Immature natural killer cell (primary cell): ENCODE results near the gene SIL1. TPM values are rescaled to one million over a fixed set of nuclear protein-coding genes. Genes with fewer than 3 reads are reported as not detected.
"Not testable (repeated sequence)": the region's sequence is repeated elsewhere in the genome, so short reads cannot be mapped to it uniquely, and the experiment has no call there.

Source experiments
- DNase-seq, 3 donors: peaks; one replicate each; pipeline ENCODE4 v3.0.0; 2022; ENCODE audit warnings: mixed read lengths in 1 of 3
- H3K27ac Mint-ChIP-seq, 6 donors: one replicate each; pipeline ENCODE4 v1.8.0; 2020; ENCODE audit warnings: mixed read lengths in 6 of 6, mild to moderate bottlenecking in 5 of 6, inconsistent platforms in 4 of 6, moderate library complexity in 3 of 6
- H3K27me3 Mint-ChIP-seq, 3 donors: one replicate each; pipeline ENCODE4 v1.8.0; 2020 to 2021; ENCODE audit warnings: low read depth in 3 of 3, mild to moderate bottlenecking in 3 of 3, mixed read lengths in 3 of 3, moderate library complexity in 3 of 3, inconsistent platforms in 1 of 3
- H3K36me3 Mint-ChIP-seq, 3 donors: one replicate each; pipeline ENCODE4 v1.8.0; 2020; ENCODE audit warnings: mixed read lengths in 3 of 3, inconsistent platforms in 2 of 3, mild to moderate bottlenecking in 2 of 3
- H3K4me1 Mint-ChIP-seq, 2 donors: one replicate each; pipeline ENCODE4 v1.8.0; 2020; ENCODE audit warnings: inconsistent platforms in 2 of 2, mild to moderate bottlenecking in 2 of 2, mixed read lengths in 2 of 2, moderate library complexity in 1 of 2
- H3K4me3 Mint-ChIP-seq, 5 donors: one replicate each; pipeline ENCODE4 v1.8.0; 2020; ENCODE audit warnings: mild to moderate bottlenecking in 5 of 5, mixed read lengths in 5 of 5, inconsistent platforms in 3 of 5, moderate library complexity in 3 of 5
- H3K9me3 Mint-ChIP-seq, 6 donors: one replicate each; pipeline ENCODE4 v1.8.0; 2020; ENCODE audit warnings: mild to moderate bottlenecking in 6 of 6, mixed read lengths in 6 of 6, inconsistent platforms in 4 of 6, moderate library complexity in 3 of 6
- polyA plus RNA-seq, 3 donors: library from polyadenylated mRNA; unstranded; fragments of 300-500 nt; fragmentation: Illumina TruSeq; gene quantifications; one replicate each; pipeline ENCODE4 v1.2.3, GENCODE V29; 2021

The SIL1 gene
- polyA plus RNA-seq, 3 donors from 2014 or later = 22.0 to 22.7 (median 22.1) TPM

DNA sequence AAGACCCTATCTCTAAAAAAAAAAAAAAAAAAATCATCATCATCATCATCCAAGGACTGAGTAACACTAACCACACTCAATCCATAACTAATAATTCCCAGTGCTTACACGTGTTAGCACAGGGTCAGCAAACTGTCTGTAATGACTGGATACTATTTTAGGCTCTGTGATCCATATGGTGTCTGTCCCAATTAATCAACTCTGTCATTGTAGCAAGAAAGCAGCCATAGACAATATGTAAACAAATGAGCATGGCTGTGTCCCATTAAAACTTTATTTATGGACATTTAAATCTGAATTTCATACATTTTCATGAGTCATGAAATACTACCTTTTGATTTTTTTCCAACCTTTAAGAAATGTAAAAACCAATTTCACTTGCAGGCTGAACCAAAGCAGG lies 148.4 kb downstream of the SIL1 start:
- no peaks in the 10 kb centered on the region for H3K27me3 Mint-ChIP-seq
- no peak overlapping the region for H3K4me3 Mint-ChIP-seq

DNA sequence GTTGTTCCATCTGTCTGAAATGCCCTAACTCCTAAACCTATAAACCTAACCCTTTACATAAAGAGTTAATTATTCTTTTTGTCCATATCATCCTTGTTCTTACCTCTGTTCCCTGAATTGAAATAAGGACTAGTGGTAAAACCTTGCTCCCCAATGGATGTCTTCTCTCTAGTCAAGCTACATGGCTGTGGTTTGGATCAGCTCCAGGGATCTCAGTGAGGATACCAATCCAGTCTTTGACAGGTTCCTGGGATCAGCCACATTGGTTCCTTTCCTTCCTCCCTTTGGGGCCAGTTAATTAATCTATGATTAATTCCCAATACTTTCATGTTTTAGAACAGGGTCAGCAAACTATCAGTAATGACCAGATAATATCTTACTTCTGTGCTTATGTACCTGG lies 151.6 kb downstream of the SIL1 start:
- Mint-ChIP-seq H3K27ac (no peak overlapping the region), H3K36me3 (peaks cover 3 to 12% (median 4%) of the 10 kb centered on the region in 3 donors), H3K27me3 (no peaks in the 10 kb centered on the region), H3K4me3 (no peak overlapping the region), H3K4me1 (no peaks in the 10 kb centered on the region), H3K9me3 (no peaks in the 10 kb centered on the region)
- DNase-seq = no peak

More for the DNA sequence above, 148.4 kb downstream of the SIL1 start:
- Mint-ChIP-seq H3K4me1 (no peaks in the 10 kb centered on the region), H3K36me3 (peaks cover 0 to 12% (median 4%) of the 10 kb centered on the region in 3 donors), H3K27ac (no peak overlapping the region), H3K9me3 (no peaks in the 10 kb centered on the region)
- DNase-seq = no peak

DNA sequence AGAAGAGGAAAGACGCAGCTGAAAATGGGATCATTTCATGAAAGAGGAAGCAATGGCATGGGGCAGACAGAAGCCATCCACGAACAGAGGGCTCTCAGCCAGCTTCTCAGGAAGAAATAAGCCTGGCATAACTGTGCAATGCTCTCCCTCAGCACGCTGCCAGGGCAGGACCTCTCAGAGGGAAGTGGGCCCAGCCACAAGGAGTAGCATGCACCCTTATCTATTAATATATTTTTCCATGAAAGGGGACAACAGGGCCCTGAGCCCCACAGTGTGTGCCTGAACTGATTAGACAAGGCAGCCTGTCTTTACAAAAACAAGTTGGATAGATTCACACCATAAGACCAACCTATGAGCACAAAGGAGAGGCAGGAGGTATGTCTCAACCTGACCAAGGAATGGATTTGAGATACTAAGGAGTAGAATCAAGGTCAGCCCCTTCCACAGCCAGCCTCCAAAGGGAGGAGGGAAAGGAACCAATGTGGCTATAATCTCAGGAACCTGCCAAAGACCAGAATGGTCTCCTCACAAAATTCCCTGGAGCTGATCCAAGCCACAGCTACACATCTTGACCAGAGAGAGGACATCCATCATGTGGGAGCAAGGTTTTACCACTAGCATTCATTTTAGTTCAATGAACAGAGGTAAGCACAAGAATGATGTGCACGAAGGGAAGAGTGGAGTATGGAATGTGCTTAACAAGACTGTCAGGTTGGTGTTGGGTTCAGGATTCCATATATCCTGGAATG lies 154.8 kb downstream of the SIL1 start:
- peaks cover 0 to 10% (median 3%) of the 10 kb centered on the region in 3 donors for H3K36me3 Mint-ChIP-seq
- H3K4me1 Mint-ChIP-seq = no peaks in the 10 kb centered on the region
- H3K27me3 Mint-ChIP-seq = no peaks in the 10 kb centered on the region
- no peak overlapping the region for H3K27ac Mint-ChIP-seq
- DNase-seq = no peak
- H3K4me3 Mint-ChIP-seq = no peak overlapping the region
- peaks cover 0 to 2% (median 0%) of the 10 kb centered on the region in 6 donors for H3K9me3 Mint-ChIP-seq

DNA sequence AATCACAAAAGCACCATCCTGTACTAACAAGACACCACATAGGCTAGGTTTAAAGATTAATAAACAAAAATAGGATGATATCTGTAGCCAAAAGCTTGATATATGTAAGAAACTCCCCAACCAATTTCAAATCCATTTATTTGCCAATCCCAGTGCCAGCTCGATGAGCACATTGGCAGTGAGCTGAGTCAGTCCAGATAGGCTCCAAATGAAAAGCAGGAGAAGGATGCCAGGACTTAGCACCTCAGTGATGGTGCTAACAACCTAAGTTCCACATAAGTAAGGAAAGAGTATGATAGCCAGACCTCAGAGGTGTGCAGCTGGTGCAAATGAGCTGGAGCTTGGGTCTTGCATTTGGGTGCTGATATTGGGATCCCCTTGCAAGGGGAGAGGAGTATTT lies 158.1 kb downstream of the SIL1 start:
- H3K9me3 Mint-ChIP-seq = peaks cover 0 to 5% (median 0%) of the 10 kb centered on the region in 6 donors
- no peaks in the 10 kb centered on the region for H3K4me1 Mint-ChIP-seq
- no peak overlapping the region for H3K4me3 Mint-ChIP-seq
- H3K27ac Mint-ChIP-seq = no peak overlapping the region
- H3K36me3 Mint-ChIP-seq = peaks cover 11 to 25% (median 23%) of the 10 kb centered on the region in 3 donors
- no peaks in the 10 kb centered on the region for H3K27me3 Mint-ChIP-seq
- no peak for DNase-seq

DNA sequence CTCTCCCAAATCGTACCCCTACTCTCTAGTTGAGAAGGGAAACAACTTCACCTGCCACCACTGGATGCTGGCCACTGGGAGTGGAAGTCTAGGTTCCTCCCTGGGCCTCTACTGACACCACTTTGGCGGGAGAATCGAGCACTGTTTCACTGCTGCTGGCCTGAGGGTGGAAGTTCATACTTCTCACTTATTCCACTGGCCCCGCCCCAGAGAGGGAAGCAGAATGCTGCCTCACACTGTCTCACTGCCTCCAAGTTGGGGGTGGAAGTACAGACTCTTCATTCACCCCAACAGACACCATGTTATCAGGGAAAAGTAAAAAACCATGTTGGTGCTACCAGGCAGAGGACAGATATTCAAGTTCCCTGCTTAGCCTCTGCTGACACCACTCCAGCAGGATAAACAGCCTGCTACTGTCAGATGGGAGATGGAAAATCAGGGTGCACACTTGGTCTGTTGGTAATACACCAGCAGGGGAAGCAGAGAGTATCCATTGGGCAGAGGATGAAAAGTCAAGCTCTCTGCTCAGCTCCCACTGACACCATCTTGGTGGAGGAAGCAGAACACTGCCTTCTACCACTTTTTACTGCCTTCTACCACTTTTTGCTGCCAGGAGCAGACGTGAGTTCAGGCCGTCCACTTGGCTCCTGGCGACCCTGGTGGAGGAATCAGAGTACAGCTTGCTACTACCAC lies 159.4 kb downstream of the SIL1 start:
- Mint-ChIP-seq H3K27ac (no peak overlapping the region), H3K27me3 (no peaks in the 10 kb centered on the region), H3K4me1 (no peaks in the 10 kb centered on the region), H3K9me3 (peaks cover 0 to 5% (median 0%) of the 10 kb centered on the region in 6 donors), H3K36me3 (peaks cover 11 to 28% (median 25%) of the 10 kb centered on the region in 3 donors), H3K4me3 (no peak overlapping the region)
- no peak for DNase-seq

DNA sequence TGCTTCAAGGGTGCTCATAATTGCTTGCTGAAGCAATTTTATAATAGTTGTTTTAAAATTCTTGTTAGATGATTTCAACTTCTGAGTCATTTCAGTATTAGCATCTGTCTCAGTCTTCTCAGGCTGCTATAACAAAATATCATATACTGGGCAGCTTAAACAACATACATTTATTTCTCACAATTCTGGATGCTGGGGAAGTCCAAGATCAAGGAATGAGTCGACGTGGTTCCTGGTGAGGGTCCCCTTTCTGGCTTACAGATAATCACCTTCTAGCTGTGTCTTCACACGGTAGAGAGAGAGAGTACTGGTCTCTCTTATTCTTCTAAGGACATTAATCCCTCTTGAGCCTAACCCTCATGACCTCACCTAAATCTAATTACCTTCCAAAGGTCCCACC lies 160.4 kb downstream of the SIL1 start:
- H3K36me3 Mint-ChIP-seq = peaks cover 16 to 34% (median 29%) of the 10 kb centered on the region in 3 donors

DNA sequence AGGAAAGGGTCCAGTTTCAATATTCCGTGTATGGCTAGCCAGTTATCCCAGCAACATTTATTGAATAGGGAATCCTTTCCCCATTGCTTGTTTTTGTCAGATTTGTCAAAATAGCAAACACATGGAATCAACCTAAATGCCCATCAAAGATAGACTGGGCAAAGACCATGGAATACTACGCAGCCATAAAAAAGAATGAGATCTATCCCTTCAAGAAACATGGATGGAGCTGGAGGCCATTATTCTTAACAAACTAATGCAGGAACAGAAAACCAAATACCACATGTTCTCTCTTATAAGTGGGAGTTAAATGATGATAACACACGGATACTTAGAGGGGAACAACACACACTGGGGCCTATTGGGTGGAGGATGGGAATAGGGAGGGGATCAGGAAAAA lies 161.8 kb downstream of the SIL1 start:
- H3K36me3 Mint-ChIP-seq = peaks cover 16 to 31% (median 29%) of the 10 kb centered on the region in 3 donors
- H3K27ac Mint-ChIP-seq, H3K9me3 Mint-ChIP-seq, DNase-seq, H3K27me3 Mint-ChIP-seq, H3K4me1 Mint-ChIP-seq, H3K4me3 Mint-ChIP-seq: not testable (repeated sequence)

More for the DNA sequence above, 160.4 kb downstream of the SIL1 start:
- H3K27ac Mint-ChIP-seq = no peak overlapping the region
- H3K4me3 Mint-ChIP-seq = no peak overlapping the region
- H3K9me3 Mint-ChIP-seq = peaks cover 0 to 6% (median 4%) of the 10 kb centered on the region in 6 donors
- DNase-seq = no peak
- no peaks in the 10 kb centered on the region for H3K4me1 Mint-ChIP-seq
- H3K27me3 Mint-ChIP-seq = peaks cover 0 to 3% (median 0%) of the 10 kb centered on the region in 3 donors

DNA sequence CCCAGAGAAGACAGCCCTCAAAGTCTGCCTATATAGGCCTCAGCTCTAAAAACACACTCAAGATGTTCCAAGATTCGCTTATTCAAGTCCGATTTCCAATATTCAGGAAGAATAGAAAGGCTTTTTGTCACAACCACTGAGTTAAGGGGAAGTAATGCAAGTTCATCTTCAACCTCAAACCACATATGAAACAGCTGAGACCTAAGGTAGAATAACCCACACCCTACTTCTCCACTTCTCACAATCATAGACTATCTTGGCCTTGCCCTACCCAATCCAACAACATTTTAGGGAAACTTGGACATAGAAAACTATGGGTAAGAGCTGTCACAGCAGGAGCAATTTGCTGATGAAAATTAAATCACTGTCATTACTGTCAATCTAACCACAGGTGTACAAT lies 171.0 kb downstream of the SIL1 start:
- DNase-seq = no peak
- Mint-ChIP-seq H3K9me3 (no peaks in the 10 kb centered on the region), H3K4me1 (no peaks in the 10 kb centered on the region), H3K27ac (no peak overlapping the region), H3K4me3 (no peak overlapping the region), H3K27me3 (peaks cover 0 to 2% (median 2%) of the 10 kb centered on the region in 3 donors), H3K36me3 (peaks cover 9 to 33% (median 19%) of the 10 kb centered on the region in 3 donors)

DNA sequence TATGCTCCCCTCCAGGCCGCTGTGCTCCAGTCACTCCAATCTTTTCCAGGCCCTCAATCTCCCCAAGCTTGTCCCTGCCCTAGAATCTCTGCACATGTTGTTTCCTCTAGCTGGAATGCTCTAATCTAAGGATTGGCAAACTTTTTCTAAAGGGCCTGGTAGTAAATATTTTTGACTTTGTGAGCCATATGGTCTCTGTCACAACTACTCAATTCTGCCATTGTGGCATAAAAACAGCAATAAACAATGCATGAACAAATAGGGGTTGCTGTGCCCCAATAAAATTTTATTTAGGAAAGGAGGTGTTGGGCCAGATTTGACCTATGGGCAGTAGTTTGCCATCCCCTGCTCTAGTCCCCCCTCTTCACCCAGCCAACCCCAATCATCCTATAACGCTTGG lies 172.5 kb downstream of the SIL1 start:
- Mint-ChIP-seq H3K27me3 (peaks cover 0 to 2% (median 2%) of the 10 kb centered on the region in 3 donors), H3K27ac (no peak overlapping the region), H3K4me3 (no peak overlapping the region), H3K9me3 (no peaks in the 10 kb centered on the region), H3K36me3 (peaks cover 9 to 33% (median 29%) of the 10 kb centered on the region in 3 donors), H3K4me1 (no peaks in the 10 kb centered on the region)
- DNase-seq = no peak

DNA sequence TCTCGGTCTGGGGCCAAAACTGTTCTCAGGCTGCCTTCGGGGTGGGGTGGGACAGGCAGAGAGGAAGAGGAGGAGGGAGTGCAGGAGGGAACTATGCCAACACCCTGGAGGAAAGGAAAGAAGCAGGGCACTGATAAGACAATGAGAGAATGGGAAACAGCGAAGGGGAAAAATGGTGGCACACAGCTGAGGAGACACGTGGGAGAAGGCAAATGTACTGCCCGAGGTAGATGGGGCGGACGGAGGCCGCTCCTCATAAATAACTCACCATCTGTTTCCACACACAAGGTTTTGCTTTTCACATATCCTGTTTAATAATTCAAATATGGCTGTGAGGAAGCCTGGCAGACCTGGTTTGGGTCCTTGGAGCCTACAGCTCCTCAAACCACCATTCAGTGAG lies 174.9 kb downstream of the SIL1 start:
- H3K27ac Mint-ChIP-seq = no peak overlapping the region
- H3K27me3 Mint-ChIP-seq = peaks cover 0 to 2% (median 0%) of the 10 kb centered on the region in 3 donors
- no peak for DNase-seq
- H3K36me3 Mint-ChIP-seq = peaks cover 18 to 45% (median 41%) of the 10 kb centered on the region in 3 donors
- no peaks in the 10 kb centered on the region for H3K4me1 Mint-ChIP-seq
- H3K4me3 Mint-ChIP-seq = no peak overlapping the region
- H3K9me3 Mint-ChIP-seq = no peaks in the 10 kb centered on the region

DNA sequence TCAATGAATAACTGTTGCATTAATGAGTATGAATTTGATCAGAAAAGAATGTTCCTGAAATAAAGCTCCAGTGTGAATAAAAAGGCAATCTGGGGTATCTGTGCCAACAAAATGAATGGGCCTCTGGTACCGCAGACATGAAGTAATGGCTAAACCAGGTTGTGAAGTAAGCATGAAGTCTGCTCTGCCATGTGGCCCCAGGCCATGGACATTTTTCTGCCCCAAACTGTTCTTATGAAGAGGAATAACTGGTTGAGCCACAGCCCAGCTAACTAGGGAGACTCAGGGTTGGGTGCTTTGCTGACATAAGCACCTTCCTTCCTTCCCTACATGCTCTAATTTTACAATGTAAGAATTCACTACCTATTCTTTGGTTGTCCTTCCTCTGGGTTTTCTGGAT lies 175.6 kb downstream of the SIL1 start:
- H3K4me3 Mint-ChIP-seq = no peak overlapping the region
- H3K9me3 Mint-ChIP-seq = no peaks in the 10 kb centered on the region
- peaks cover 22 to 51% (median 45%) of the 10 kb centered on the region in 3 donors for H3K36me3 Mint-ChIP-seq
- H3K27me3 Mint-ChIP-seq = peaks cover 0 to 2% (median 0%) of the 10 kb centered on the region in 3 donors
- no peak for DNase-seq
- no peaks in the 10 kb centered on the region for H3K4me1 Mint-ChIP-seq
- no peak overlapping the region for H3K27ac Mint-ChIP-seq

DNA sequence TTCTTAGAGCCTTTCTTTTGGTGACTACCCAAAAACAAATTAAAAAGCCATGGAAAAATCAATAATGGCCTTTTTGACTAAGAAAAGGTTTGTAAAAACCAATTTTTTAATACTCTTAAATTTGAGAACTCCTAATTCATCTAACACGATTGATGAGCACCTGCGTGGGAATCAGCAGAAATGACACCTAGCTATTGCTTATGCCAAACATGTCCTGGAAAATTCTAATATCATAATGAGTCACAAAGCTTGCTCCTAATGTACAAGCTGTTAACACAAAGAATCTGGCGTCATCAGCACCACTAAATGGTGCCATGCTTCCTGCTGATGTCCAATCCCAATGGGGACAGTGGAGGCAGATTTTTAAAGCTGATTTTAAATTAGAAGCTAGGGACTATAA lies 176.8 kb downstream of the SIL1 start:
- Mint-ChIP-seq H3K36me3 (peaks cover 20 to 59% (median 39%) of the 10 kb centered on the region in 3 donors), H3K4me3 (no peak overlapping the region), H3K4me1 (no peaks in the 10 kb centered on the region), H3K27me3 (peaks cover 0 to 2% (median 0%) of the 10 kb centered on the region in 3 donors), H3K9me3 (no peaks in the 10 kb centered on the region), H3K27ac (no peak overlapping the region)
- DNase-seq = no peak

DNA sequence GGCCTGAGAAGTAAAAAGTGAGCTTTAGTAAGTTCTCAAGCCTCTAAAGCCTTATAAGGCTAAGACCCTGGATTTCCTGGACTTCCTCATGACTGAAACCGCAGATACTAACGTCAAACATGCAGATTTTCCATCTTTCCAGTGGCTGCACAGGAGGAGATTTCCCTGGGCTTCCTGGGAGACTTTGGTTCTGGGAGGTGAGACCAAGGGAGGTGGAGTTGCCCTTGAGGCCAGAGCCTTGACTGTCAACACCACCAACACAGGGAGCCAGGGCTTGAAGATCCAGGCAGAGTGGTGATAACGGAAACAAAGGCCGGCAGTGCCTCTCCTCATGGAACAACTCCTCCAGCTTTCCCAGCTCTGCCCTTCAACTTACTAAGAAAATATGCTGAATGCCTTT lies 178.3 kb downstream of the SIL1 start:
- no peak for DNase-seq
- no peak overlapping the region for H3K4me3 Mint-ChIP-seq
- H3K27ac Mint-ChIP-seq = no peak overlapping the region
- H3K9me3 Mint-ChIP-seq = no peaks in the 10 kb centered on the region
- H3K36me3 Mint-ChIP-seq = peaks cover 23 to 62% (median 43%) of the 10 kb centered on the region in 3 donors
- no peaks in the 10 kb centered on the region for H3K4me1 Mint-ChIP-seq
- H3K27me3 Mint-ChIP-seq = peaks cover 0 to 2% (median 0%) of the 10 kb centered on the region in 3 donors

DNA sequence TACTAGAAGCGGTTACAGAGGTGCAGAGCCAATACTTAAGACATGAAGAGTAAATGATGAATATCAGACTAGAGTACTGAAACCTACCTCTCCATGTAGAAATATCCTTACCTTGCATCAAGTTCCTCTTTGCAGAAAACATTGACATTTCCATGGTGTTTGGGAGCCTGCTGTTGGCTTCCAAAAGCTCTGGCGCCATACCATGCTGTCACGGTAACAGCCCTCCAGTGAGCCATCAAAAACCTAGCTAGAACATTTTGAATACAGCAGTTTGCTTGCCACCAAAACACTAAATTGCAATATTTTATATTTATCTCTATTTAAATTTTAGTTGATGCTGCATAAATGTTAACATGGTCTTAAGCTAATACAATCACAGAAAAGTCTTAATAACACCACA lies 179.0 kb downstream of the SIL1 start:
- peaks cover 0 to 2% (median 0%) of the 10 kb centered on the region in 3 donors for H3K27me3 Mint-ChIP-seq
- peaks cover 23 to 58% (median 42%) of the 10 kb centered on the region in 3 donors for H3K36me3 Mint-ChIP-seq
- H3K9me3 Mint-ChIP-seq = no peaks in the 10 kb centered on the region
- no peak overlapping the region for H3K27ac Mint-ChIP-seq
- H3K4me3 Mint-ChIP-seq = no peak overlapping the region
- no peaks in the 10 kb centered on the region for H3K4me1 Mint-ChIP-seq
- no peak for DNase-seq
